Endothelial cell of umbilical vein (primary cell): ENCODE data around the gene SPACA9. TPM values are rescaled to one million over a fixed set of nuclear protein-coding genes. Genes with fewer than 3 reads are reported as not detected.

Source experiments
- BruUV-seq: library from RNA; stranded (reverse); fragments of 400-500 nt; replicated peaks from 2 replicates; lab custom pipeline; 2021; lab: Mats Ljungman, UMichigan
- CTCF ChIA-PET: fragments of 300-600, 350-600 bp; sonication (Branson Sonifier 250); formaldehyde crosslinking; loops from one replicate; lab custom pipeline; 2021; ENCODE audit warnings: antibody characterized with exemption, inconsistent platforms; lab: Charles Lee
- POLR2A ChIA-PET: fragments of 300-600, 350-600 bp; sonication (Branson Sonifier 250); formaldehyde crosslinking; loops from one replicate; lab custom pipeline; 2021; ENCODE audit warnings: antibody characterized with exemption, inconsistent platforms; lab: Charles Lee
- DNase-seq: peaks from one replicate; pipeline ENCODE4 v3.0.0-alpha.2; 2011; ENCODE audit warnings: low read depth, low spot score
- FAIRE-seq: peaks from 2 replicates; lab custom pipeline; 2011; peaks lifted over from hg19 to GRCh38; lab: Jason Lieb, UNC
- H2AFZ ChIP-seq: 2 replicates; pipeline ENCODE4 v1.6.0; 2012; ENCODE audit warnings: low read depth, low read length, control low read depth, inconsistent platforms
- H3K27ac ChIP-seq: 2 replicates; pipeline ENCODE4 v1.5.1; 2011; ENCODE audit warnings: low read depth, mild to moderate bottlenecking, control low read depth, low read length, moderate library complexity; ENCODE audit not compliant: insufficient read depth
- H3K27me3 ChIP-seq, 2 experiments: 2 replicates each; pipeline versions ENCODE4 v1.6.0 to v1.6.1; 2011; ENCODE audit warnings: low read length in 2 of 2, mixed read lengths in 1 of 2; ENCODE audit not compliant: control insufficient read depth in 2 of 2, insufficient read depth in 2 of 2
- H3K36me3 ChIP-seq, 2 experiments: 2 replicates in 1 of 2; 3 replicates in 1 of 2; pipeline ENCODE4 v1.5.1; 2011; ENCODE audit warnings: low read length in 2 of 2, mild to moderate bottlenecking in 1 of 2, moderate library complexity in 1 of 2; ENCODE audit not compliant: control insufficient read depth in 2 of 2, insufficient read depth in 2 of 2; ENCODE audit errors: extremely low read depth in 1 of 2
- H3K4me1 ChIP-seq: 3 replicates; pipeline ENCODE4 v1.5.1; 2011; ENCODE audit warnings: mild to moderate bottlenecking, low read length; ENCODE audit not compliant: control insufficient read depth, insufficient read depth; ENCODE audit errors: extremely low read depth
- H3K4me2 ChIP-seq: 2 replicates; pipeline ENCODE4 v1.6.1; 2011; ENCODE audit warnings: low read length, control low read depth, mixed read lengths; ENCODE audit not compliant: insufficient read depth
- H3K4me3 ChIP-seq, 3 experiments: fragments of 200-600 bp in 1 of 3; sonication (generic), shearing (Covaris generic) in 1 of 3; replicated peaks in 1 of 3; 2 replicates each; pipeline ENCODE4 v1.5.1; 2011 to 2016; ENCODE audit warnings: control low read depth in 3 of 3, low read length in 3 of 3, mild to moderate bottlenecking in 2 of 3, inconsistent platforms in 1 of 3, low read depth in 1 of 3, moderate library complexity in 1 of 3; ENCODE audit not compliant: insufficient read depth in 1 of 3
- H3K79me2 ChIP-seq: 2 replicates; pipeline ENCODE4 v1.6.0; 2012; ENCODE audit warnings: low read length, inconsistent platforms; ENCODE audit not compliant: control insufficient read depth, insufficient read depth
- H3K9ac ChIP-seq: replicated peaks from 2 replicates; pipeline ENCODE3; 2011; ENCODE audit warnings: low read length, control low read depth; ENCODE audit not compliant: insufficient read depth; ENCODE audit errors: extremely low read depth
- H3K9me1 ChIP-seq: replicated peaks from 3 replicates; pipeline ENCODE4 v1.6.0; 2011; ENCODE audit warnings: mild to moderate bottlenecking, low read length; ENCODE audit not compliant: control insufficient read depth, insufficient read depth; ENCODE audit errors: extremely low read depth
- H3K9me3 ChIP-seq: replicated peaks from 2 replicates; pipeline ENCODE4 v1.5.1; 2012; ENCODE audit warnings: low read length, inconsistent platforms; ENCODE audit not compliant: control insufficient read depth, insufficient read depth
- H4K20me1 ChIP-seq: replicated peaks from 2 replicates; pipeline ENCODE3; 2011; ENCODE audit warnings: mild to moderate bottlenecking, low read length; ENCODE audit not compliant: control insufficient read depth, insufficient read depth; ENCODE audit errors: extremely low read depth
- EZH2 ChIP-seq: IDR thresholded peaks from 2 replicates; pipeline ENCODE4 v1.6.1; 2012; ENCODE audit warnings: borderline replicate concordance, low read depth, mild to moderate bottlenecking, moderate library complexity, low read length, inconsistent platforms; ENCODE audit not compliant: severe bottlenecking
- FOS ChIP-seq: IDR thresholded peaks from 2 replicates; pipeline ENCODE4 v1.6.1; 2011; ENCODE audit warnings: mild to moderate bottlenecking, low read length, moderate library complexity, borderline replicate concordance; ENCODE audit not compliant: insufficient read depth
- GATA2 ChIP-seq: IDR thresholded peaks from 2 replicates; pipeline ENCODE4 v1.7.0; 2011; ENCODE audit warnings: low read depth, mild to moderate bottlenecking, moderate library complexity, mixed read lengths, low read length; ENCODE audit not compliant: insufficient read length, insufficient read depth
- JUN ChIP-seq: IDR thresholded peaks from 2 replicates; pipeline ENCODE4 v1.6.1; 2011; ENCODE audit warnings: borderline replicate concordance, low read depth; ENCODE audit not compliant: insufficient read length, insufficient read depth
- MYC ChIP-seq: IDR thresholded peaks from one replicate; pipeline ENCODE4 v1.6.1; 2011; ENCODE audit warnings: mild to moderate bottlenecking, low read depth, low read length
- POLR2A ChIP-seq: IDR thresholded peaks from 2 replicates; pipeline ENCODE4 v1.6.1; 2012; ENCODE audit warnings: low read depth, mild to moderate bottlenecking, control low read depth, low read length
- POLR2AphosphoS5 ChIP-seq: IDR thresholded peaks from 2 replicates; pipeline ENCODE4 v1.6.1; 2012; ENCODE audit warnings: low read depth, mild to moderate bottlenecking, control low read depth, low read length, moderate library complexity; ENCODE audit not compliant: insufficient read depth
- dilution Hi-C: fragments of 300-500 bp; cut with MboI; formaldehyde crosslinking; loops from one replicate; pipeline ENCODE4 v1.15.0; 2019; ENCODE audit warnings: low sequenced_read_pairs; ENCODE audit not compliant: extremely low pct_ligation_motif_present
- intact Hi-C: fragments of 100-400 bp; cut with micrococcal nuclease; formaldehyde crosslinking; loops from one replicate; pipeline ENCODE4 v1.10.0; 2022
- polyA plus RNA-seq, 4 experiments: library from polyadenylated mRNA; depleted of rRNA in 3 of 4; stranded (reverse) in 3 of 4; unstranded in 1 of 4; fragments of >200 nt; gene quantifications; 2 replicates each; pipeline versions ENCODE4 v1.2.1 to v1.2.3, GENCODE V29; 2011 to 2012; ENCODE audit warnings: missing spikeins in 1 of 4
- total RNA-seq: library from RNA; stranded (reverse); gene quantifications from 2 replicates; pipeline ENCODE4 v1.2.3, GENCODE V29; 2021
- TF ChIP-seq, protein P1 (sequence below), 2 donors: IDR thresholded peaks; 1 replicate in 1 of 2; 2 replicates in 1 of 2; pipeline ENCODE4 v1.5.1; 2011; ENCODE audit warnings: low read length in 2 of 2, mild to moderate bottlenecking in 2 of 2, moderate library complexity in 2 of 2, control low read depth in 1 of 2, inconsistent platforms in 1 of 2, low read depth in 1 of 2; ENCODE audit not compliant: insufficient read depth in 1 of 2; ENCODE audit errors: extremely low read depth in 1 of 2
- TF ChIP-seq, protein P2 (sequence below): IDR thresholded peaks from 2 replicates; pipeline ENCODE4 v1.6.1; 2011; ENCODE audit not compliant: insufficient read depth, insufficient read length

SPACA9 gene
- total and polyA plus RNA-seq, 2 donors (not counting 3 experiments of a cell fraction or from before 2014, with no cell fraction given) = 2.6 to 3.6 TPM

DNA sequence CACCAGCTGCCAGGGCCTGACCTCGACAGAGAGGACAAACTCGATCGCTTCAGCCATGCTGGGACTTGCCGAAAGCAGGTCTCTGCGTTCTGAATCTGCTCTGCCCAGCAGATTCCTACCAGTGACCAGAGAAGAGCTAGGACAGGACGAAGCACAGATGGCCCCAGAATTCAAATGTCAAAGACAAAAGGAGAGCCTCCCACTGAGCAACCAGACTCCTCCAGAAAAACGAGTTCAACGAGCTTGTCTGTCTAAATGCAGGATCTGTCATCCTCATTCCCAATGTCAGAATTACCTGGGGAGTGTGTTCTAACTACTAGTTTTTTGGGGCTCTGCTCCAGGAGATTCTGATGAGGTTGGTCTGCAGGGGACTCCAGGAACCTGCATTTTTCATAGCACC, 14.0 kb upstream of the SPACA9 start:
- Histone ChIP-seq H3K9me3 (no peaks in the 10 kb centered on the region), H4K20me1 (no peaks in the 10 kb centered on the region), H3K4me2 (no peak overlapping the region), H3K4me3 (no peak overlapping the region), H3K79me2 (no peaks in the 10 kb centered on the region), H3K27me3 (peaks cover 0 to 4% of the 10 kb centered on the region in 2 experiments), H3K9me1 (no peaks in the 10 kb centered on the region), H3K27ac (no peak overlapping the region), H3K4me1 (no peaks in the 10 kb centered on the region), H2AFZ (no peak overlapping the region), H3K9ac (no peak overlapping the region), H3K36me3 (no peaks in the 10 kb centered on the region)
- TF ChIP-seq, protein P1, sequence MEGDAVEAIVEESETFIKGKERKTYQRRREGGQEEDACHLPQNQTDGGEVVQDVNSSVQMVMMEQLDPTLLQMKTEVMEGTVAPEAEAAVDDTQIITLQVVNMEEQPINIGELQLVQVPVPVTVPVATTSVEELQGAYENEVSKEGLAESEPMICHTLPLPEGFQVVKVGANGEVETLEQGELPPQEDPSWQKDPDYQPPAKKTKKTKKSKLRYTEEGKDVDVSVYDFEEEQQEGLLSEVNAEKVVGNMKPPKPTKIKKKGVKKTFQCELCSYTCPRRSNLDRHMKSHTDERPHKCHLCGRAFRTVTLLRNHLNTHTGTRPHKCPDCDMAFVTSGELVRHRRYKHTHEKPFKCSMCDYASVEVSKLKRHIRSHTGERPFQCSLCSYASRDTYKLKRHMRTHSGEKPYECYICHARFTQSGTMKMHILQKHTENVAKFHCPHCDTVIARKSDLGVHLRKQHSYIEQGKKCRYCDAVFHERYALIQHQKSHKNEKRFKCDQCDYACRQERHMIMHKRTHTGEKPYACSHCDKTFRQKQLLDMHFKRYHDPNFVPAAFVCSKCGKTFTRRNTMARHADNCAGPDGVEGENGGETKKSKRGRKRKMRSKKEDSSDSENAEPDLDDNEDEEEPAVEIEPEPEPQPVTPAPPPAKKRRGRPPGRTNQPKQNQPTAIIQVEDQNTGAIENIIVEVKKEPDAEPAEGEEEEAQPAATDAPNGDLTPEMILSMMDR (IDR thresholded peaks at IDR 0.05; ENCODE audit: extremely low read depth in 1 of 2, insufficient read depth in 1 of 2, low read depth in 1 of 2, low read length in 2 of 2) = no peak
- TF ChIP-seq POLR2A = no peak
- TF ChIP-seq GATA2 = no peak
- no peak for TF ChIP-seq MYC
- no peak for TF ChIP-seq JUN
- TF ChIP-seq EZH2 = no peak
- TF ChIP-seq, protein P2, sequence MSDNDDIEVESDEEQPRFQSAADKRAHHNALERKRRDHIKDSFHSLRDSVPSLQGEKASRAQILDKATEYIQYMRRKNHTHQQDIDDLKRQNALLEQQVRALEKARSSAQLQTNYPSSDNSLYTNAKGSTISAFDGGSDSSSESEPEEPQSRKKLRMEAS = no peak
- TF ChIP-seq POLR2AphosphoS5 = no peak
- TF ChIP-seq FOS = no peak
- DNase-seq (no peak), FAIRE-seq (no peak)
- ChIA-PET POLR2A (no interaction called here), CTCF (no interaction called here)
- intact Hi-C loops (no loop called here), dilution Hi-C loops (no loop called here)
- BruUV-seq = no TSS peak
